ENCODE measurements around the gene CCNL2.

The CCNL2 gene

DNA sequence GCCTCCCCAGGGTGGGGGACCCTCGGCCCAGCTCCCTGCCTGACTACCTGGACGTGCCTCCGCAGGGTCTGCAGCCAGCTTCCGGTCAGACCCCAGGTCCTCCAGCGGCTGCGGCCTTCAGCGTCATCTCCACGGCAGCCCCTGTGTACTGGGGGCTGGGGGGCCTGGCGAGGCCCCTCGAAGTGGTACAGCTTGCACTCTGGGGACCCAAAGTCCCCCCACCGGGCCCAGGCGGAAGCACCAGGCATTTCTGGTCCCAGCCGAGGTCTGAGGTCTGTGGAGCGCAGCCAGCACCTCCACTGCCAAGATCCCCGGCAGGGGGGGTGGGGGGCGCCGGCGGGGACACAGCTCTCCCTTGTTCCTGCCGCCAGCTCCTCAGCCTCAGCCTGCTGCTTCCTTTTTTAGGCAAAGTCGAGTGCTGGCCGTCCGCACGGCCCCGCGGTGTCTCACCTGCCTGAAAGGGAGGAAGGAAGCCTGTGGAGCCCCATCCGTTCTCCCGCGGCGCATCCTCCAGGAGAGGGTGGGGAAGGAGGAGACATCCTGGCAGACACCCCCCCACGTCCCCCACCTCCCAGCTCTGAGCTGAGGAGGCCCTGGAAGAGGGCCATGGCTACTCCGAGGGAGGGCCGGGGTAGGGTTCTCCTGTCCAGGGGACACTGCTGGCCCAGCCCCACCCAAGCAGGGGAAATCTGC, 35.1 kb upstream of the CCNL2 start:
- H3K27me3 ChIP-seq (ENCODE audit: insufficient read depth, poor library complexity, severe bottlenecking), result peaks cover 18% of the 10 kb centered on the region
- peak; percentile 52 to 55 for DNase-seq (ENCODE audit: low read depth in 1 of 2, low spot score in 1 of 2)
- no peak overlapping the region for H3K4me3 ChIP-seq (replicated peaks; ENCODE audit: insufficient read depth, low read length)
- no peak overlapping the region for H3K27ac ChIP-seq (replicated peaks)
- TF ChIP-seq, protein P1, sequence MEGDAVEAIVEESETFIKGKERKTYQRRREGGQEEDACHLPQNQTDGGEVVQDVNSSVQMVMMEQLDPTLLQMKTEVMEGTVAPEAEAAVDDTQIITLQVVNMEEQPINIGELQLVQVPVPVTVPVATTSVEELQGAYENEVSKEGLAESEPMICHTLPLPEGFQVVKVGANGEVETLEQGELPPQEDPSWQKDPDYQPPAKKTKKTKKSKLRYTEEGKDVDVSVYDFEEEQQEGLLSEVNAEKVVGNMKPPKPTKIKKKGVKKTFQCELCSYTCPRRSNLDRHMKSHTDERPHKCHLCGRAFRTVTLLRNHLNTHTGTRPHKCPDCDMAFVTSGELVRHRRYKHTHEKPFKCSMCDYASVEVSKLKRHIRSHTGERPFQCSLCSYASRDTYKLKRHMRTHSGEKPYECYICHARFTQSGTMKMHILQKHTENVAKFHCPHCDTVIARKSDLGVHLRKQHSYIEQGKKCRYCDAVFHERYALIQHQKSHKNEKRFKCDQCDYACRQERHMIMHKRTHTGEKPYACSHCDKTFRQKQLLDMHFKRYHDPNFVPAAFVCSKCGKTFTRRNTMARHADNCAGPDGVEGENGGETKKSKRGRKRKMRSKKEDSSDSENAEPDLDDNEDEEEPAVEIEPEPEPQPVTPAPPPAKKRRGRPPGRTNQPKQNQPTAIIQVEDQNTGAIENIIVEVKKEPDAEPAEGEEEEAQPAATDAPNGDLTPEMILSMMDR (IDR thresholded peaks at IDR 0.05; ENCODE audit: insufficient read depth, low read length), result no peak
- TF ChIP-seq GABPA (IDR thresholded peaks at IDR 0.05; ENCODE audit: low read depth) (no peak), SPI1 (IDR thresholded peaks at IDR 0.05; ENCODE audit: borderline replicate concordance, low read depth) (no peak), POLR2AphosphoS5 (IDR thresholded peaks at IDR 0.05; ENCODE audit: low read depth) (no peak), REST (IDR thresholded peaks at IDR 0.05; ENCODE audit: insufficient replicate concordance, low read depth) (no peak)

- H3K27ac ChIP-seq (replicated peaks), result no peak overlapping the region
- DNase-seq (ENCODE audit: low read depth in 1 of 2, low spot score in 1 of 2), result peak in 1 of 2 experiments; percentile 14
- no peak overlapping the region for H3K4me3 ChIP-seq (replicated peaks; ENCODE audit: insufficient read depth, low read length)
- H3K27me3 ChIP-seq (ENCODE audit: insufficient read depth, poor library complexity, severe bottlenecking), result peaks cover 21% of the 10 kb centered on the region
- TF ChIP-seq REST (IDR thresholded peaks at IDR 0.05; ENCODE audit: insufficient replicate concordance, low read depth), result no peak
- TF ChIP-seq, protein P1 (IDR thresholded peaks at IDR 0.05; ENCODE audit: insufficient read depth, low read length), result no peak
- TF ChIP-seq POLR2AphosphoS5 (IDR thresholded peaks at IDR 0.05; ENCODE audit: low read depth), result no peak
- no peak for TF ChIP-seq GABPA (IDR thresholded peaks at IDR 0.05; ENCODE audit: low read depth)
- no peak for TF ChIP-seq SPI1 (IDR thresholded peaks at IDR 0.05; ENCODE audit: borderline replicate concordance, low read depth)
These were observed 34.6 kb upstream of the CCNL2 start for GRCh38 chr1:1433804-1434130.

DNA sequence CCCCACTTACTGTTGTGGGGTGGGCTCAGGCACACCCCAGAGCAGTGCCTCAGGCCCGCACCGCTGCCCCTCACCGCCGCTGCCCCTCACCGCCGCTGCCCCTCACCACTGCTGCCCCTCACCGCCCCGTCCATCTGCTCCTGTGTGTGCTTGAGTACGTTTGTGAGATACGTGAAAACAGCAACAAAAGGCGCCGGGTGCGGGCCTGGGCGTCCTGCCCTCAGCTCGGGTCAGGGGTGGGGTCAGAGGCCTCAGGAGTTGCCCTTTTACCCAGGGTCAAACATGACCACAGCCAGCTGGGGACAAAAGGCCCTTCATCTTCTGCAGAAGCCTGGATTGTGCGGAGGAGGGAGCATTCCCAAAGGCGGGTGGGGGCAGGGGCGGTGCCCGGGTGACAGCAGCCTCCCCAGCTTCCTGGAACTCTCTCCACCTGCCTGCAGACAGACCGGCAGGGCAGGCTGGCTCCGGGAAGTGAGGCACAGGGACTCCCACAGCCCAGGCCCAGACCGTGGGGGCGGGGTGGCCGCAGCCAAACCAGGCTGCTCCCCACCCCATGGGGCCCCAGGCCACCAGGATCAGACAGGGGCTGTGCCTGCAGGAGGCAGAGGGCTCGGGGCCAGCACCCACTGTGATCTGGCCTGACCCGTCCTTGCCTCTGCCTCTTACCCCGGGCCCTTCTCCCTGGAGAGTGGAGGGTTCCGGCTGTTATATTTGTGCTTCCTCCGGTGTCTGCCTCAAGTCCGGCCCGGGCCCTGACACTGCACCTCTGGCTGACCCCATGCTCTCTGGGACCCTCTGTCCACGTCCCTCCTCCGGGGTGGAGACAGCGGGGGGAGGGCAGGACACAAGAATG, 34.0 kb upstream of the CCNL2 start:
- Histone ChIP-seq H3K4me3 (replicated peaks; ENCODE audit: insufficient read depth, low read length) (no peak overlapping the region), H3K27ac (replicated peaks) (no peak overlapping the region), H3K27me3 (ENCODE audit: insufficient read depth, poor library complexity, severe bottlenecking) (peaks cover 23% of the 10 kb centered on the region)
- no peak for TF ChIP-seq REST (IDR thresholded peaks at IDR 0.05; ENCODE audit: insufficient replicate concordance, low read depth)
- no peak for TF ChIP-seq POLR2AphosphoS5 (IDR thresholded peaks at IDR 0.05; ENCODE audit: low read depth)
- TF ChIP-seq, protein P1 (IDR thresholded peaks at IDR 0.05; ENCODE audit: insufficient read depth, low read length), result no peak
- no peak for TF ChIP-seq SPI1 (IDR thresholded peaks at IDR 0.05; ENCODE audit: borderline replicate concordance, low read depth)
- TF ChIP-seq GABPA (IDR thresholded peaks at IDR 0.05; ENCODE audit: low read depth), result no peak
- no peak for DNase-seq (ENCODE audit: low read depth in 1 of 2, low spot score in 1 of 2)

Measured in HL-60 (cell line).